HG02763 (cell line): Measurements from ENCODE around the gene PREX1.
A peak's percentile ranks its signal among the peaks of the same experiment; 100 is the strongest.
"Not testable (repeated sequence)": the region's sequence is repeated elsewhere in the genome, so short reads cannot be mapped to it uniquely, and the experiment has no call there.

Experiments used
- ATAC-seq: cut with Tn5 transposase; IDR thresholded peaks from one replicate; pipeline ENCODE4 v1.9.1; 2021; ENCODE audit warnings: mild to moderate bottlenecking, moderate library complexity; ENCODE audit not compliant: unreplicated experiment

Gene PREX1

DNA sequence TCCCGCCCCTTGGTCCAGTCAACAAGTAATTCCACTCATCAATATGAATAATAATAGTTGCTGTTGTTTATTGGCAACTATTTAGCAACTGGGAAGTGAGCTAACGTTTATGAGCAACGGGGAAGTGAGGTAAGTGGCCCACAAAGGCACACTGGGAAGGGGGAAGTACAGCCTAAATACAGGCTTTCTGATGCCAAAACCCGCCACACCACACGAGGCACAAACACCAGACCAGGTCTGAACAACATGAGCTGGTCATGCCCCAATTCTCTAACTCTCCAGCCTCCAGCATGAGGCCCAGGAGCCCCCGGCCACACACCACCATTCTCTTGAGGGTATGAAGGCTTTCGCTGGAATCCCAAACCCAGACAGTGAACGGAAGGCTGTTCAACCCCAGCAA is 50.8 kb downstream of the PREX1 start:
- no peak for ATAC-seq

DNA sequence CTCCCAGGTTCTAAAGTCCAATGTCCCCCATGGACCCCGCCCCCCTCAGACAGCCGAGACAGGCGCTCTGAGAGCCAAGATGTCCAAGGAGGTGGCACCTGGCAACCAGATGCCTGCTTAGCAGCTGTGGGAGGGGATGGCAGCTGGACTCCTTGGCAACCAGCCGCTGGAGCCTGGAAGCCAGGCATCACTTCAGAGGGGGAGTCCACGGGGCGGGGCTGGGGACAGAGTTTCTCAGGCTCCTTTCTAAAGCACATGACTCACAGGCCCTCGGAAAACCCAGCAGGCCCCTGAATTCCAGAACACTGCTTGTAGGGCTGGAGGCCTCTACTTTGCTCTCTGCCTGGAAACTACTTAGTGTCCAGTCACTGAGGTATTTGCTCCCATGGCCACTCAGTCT is 51.5 kb downstream of the PREX1 start:
- no peak for ATAC-seq

- ATAC-seq = not testable (repeated sequence)
Measured at GRCh38 chr20:48775545-48775944, 52.3 kb downstream of the PREX1 start.

DNA sequence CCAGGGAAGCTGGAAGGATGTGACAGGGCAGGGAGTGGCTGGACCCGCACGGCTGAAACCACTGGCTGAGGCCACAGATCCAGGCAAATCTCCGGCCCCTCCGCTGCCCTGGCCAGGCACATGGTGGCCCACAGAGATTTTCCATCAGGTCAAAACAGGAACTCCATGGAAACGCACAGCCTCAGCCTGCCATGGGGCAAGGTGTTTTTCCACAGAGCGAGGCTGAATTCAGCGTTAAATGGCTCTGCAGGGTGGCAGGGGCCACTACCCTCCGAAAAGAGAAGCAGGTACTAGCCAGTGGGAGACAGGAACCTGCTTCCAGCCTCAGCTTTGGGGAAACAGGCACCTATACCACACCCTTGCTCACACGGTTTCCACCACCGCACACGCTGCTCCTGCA is 53.1 kb downstream of the PREX1 start:
- ATAC-seq = no peak

DNA sequence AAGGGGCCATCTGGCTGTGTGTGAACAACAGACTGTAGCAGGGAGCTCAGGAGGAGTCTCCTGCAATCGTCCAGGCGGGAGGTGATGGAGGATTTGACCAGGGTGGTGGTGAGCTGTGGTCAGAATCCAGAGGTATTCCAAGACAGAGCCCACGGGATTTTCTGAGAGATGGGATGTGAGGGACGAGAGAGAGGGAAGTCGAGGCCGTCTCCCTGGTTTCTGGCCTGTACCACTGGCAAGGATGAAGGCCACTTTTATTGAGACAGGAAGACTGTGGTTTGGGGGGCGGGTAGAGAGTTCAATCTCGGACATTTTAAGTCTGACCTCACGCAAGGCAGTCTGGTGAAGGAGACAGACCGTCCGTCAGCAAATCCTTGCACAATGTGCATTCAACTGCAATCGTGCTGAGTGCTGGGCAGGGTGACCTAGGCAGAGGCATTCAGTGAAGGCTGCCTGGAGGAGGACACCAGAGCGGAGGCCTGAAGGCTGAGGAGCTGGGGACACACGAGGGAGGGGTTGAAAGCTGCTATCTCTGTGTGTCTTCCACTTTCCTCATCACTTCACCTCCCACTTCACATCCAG is 53.9 kb downstream of the PREX1 start:
- ATAC-seq = no peak

- no peak for ATAC-seq
Measured at GRCh38 chr20:48772183-48772976, 55.4 kb downstream of the PREX1 start.

- no peak for ATAC-seq
Measured at GRCh38 chr20:48771542-48771941, 56.3 kb downstream of the PREX1 start.

DNA sequence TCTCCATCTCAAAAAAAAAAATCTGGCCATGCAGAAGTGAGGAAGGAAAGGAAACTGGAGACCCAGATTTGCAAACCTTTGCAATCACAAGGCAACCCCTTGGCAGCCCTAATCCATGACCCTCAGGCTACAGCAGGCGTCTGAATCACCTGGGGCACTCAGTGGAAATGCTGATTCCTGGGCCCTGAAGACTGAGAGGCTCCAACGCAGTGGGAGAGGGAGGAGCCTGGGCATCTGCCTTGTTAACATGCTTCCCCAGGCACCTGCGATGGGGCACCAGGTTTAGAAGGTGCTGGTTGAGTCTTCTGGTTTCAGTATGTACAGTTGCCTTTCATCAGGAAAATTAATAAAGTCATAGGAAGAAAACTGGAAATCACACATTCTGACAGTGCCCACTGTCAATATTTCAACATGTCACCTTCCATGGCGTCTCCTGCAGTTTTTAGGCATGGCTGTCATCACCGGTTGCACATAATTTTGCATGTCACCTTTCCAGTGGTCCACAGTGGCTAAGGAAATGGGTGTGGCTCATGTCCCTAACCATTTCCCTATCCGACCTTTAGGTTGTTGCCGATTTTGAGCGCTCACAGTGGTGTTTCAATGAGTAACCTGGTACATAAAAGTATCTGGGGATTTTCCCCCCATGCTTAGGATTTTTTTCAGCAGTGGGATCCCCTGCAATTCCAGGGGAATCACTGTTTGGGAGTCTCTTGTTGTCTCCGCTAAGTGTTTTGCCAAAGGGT is 56.9 kb downstream of the PREX1 start:
- no peak for ATAC-seq

DNA sequence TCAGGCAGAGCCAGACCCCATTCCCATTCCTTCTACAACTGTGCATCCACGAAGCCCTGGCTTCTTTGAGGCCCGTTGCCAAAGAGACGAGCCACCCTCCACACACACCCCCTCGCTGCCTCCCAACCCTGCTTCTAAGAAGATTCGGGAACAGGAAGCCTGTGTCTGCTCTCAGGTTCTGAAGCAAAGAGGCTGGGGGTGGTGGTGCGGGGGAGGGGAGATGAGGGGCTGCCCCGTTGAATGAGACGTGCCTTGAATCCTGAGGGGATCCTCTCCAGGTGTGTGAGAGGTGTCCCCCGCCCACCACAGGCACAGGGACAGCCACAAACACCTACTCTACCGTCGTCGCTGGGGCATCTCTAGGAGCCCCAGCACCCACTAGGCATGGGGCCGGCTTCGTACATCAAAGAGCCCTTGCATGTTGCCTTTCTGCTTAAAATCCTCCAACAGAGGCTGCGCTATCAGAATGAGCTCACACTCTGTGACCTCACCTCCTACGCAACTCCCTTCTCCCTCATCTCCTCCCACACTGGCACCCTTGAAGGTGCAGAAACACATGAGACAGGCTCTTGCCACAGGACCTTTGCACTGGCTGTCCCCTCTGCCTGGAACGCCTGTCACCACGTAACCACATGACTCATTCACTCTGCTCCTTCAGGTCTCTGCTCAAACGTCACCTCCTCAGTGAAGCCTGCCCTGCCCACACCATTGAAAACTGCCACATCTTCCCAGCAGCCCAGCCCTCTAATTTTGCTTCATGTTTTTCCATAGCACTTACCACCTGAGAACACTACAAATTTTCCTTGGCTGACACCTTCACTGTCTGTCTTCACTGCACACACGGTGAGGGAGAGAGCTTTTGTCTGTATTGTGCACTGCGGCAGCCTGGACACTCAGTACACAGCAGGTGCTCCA is 58.5 kb downstream of the PREX1 start:
- ATAC-seq = no peak

DNA sequence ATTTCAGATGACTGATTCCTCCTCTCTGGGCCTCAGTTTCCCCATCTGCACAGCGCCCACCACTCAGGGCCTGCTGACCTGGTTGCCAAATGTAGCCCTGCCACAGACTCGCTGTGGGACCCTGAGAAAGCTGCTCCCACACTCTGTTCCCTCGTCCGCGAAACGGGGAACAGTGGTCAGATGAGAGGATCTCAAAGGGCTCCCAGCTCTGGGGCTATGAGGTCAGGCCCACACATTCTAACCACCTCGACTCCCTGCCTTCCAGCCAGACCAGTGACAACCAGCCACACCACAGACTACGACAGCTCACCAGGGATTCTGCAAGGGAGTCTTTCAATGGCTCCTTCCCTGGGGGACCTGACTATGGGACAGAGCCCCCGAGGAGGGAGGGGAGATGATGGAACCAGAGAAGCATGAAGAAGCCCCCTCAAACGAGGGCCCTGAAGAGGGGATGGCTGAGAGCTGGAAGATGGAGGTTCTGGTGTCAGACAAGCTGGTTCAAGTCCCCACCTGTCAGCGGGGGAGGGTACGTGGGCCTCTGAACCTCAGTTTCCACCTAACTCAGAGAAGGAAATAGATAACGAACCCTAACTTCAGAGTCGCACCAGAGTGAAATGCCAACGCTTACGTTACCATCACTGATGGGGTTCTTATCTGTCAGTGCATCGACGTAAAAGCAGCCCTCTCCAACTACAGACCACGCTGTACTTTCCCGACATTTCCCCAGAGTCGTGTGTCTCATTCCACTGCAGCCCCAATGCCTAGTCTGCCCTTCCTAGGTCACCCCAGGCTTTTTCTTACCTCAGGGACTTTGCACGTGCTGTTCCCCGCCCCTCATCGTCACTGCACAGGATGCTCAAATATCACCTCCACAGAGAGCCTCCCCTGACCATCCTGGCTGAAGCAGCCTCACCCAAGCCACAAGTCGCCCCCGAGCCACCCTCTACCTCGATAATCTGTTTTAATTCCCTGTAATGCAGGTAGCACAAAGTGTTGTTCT is 60.5 kb downstream of the PREX1 start:
- no peak for ATAC-seq

DNA sequence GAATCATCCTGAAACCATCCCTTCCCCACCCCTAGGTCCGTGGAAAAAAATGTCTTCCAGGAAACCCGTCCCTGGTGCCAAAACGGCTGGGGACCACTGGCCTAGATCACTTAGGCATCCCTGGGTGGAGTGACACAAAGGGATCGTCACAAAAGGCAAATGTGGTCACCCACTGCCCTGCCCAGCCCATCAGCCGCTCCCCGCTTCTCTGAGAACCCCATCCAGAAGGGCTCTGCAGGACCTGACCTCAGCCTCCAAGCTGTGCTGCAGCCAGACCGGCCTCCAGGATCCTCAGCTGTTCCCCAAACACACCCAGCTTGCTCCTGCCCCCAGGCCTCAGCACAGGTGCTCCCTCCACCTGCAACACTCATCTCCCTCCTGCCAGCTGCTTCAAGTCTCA is 61.6 kb downstream of the PREX1 start:
- no peak for ATAC-seq

- no peak for ATAC-seq
Measured at GRCh38 chr20:48765359-48765758, 62.4 kb downstream of the PREX1 start.

- no peak for ATAC-seq
Measured at GRCh38 chr20:48763216-48763914, 64.4 kb downstream of the PREX1 start.

DNA sequence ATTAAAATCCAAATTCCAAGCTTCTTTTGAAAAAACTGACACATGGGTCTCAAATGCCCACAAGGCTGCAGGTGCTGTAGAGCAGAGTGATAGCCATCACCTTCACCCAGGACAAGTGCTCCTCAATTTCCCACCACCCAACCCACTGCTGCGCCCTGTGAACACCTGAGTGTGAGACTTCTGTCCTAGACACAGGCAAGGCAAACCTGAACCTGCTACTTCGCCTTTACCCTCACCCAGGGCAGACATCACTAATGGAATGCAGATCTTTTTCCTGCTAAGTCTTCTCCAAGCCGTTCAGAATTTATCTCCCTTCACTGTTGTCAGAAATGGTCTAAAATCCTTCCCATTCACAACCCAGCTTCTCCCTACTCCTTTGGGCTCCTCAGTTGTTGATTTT is 65.9 kb downstream of the PREX1 start:
- no peak for ATAC-seq

DNA sequence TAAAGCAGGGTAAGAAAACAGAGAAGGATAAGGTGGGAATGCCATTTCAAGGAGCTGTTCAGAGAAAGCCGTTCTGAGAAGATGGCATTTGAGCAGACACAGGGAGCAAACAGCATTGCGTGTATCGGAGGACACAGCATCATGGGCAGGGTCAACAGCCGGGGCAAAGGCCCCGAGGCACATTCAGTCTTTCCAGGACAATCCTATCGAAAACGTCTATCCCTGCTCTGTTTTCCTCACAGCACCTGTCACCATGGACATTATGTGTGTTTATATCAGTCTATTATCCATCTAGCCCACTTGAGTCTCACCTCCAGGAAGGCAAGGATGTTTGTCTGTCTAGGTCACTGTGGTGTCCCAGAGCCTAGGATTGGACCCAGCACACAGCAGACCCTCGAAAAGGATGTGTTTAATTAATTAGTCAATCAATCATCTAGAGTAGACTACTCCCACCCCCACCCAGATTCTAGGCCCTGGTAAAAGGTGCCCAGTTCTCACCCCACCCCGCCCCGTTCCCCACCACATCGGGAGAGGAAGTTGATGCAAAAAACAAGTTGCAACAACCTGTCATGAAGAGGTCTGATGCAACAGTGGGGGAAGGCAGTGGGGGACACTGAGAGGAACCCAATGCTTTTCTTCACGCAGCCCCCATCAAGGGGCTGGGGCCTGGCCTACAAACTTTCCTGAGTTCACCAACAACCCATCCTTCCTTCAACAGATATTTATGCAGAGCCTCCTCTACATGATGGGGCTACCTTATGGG is 66.6 kb downstream of the PREX1 start:
- ATAC-seq = no peak

DNA sequence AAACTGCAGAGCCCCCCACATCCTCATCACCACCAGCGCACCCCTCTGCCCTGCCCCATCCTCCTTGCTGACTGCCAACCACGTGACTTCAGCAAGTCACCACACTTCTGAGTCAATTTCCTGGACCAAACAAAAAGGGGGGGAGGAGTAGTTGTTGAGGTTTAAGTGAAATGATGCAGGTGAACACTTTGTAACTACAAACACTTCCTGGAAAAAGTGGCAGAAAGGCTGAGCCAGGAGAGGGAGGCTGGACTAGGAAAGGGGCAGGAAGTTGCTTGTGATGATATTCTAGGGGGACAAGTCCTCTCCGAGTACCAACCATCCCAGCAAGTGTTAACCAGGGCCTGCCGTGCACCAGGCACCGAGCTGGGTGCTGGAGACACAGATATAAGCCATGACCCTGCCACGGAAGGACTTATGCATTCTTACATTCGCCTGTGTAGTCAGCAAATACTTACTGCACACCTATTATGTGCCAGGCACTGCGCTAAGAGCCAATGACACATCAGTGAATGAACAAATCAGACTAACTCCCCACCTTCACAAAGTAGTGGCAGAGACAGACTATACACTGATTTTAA is 67.3 kb downstream of the PREX1 start:
- ATAC-seq = peak; percentile 50

GRCh38 chr20:48759631-48760245 is 68.1 kb downstream of the PREX1 start:
- no peak for ATAC-seq
